22Rv1 (cell line): ENCODE results near the gene WWOX.

Experiments
- H3K27ac ChIP-seq: fragments of 450-650 bp; 2 replicates; pipeline ENCODE4 v1.5.1; 2017
- CTCF ChIP-seq: fragments of 450-650 bp; IDR thresholded peaks from 2 replicates; pipeline ENCODE4 v1.5.1; 2017; ENCODE audit warnings: mild to moderate bottlenecking
- ZFX ChIP-seq: fragments of 450-650 bp; IDR thresholded peaks from 2 replicates; pipeline ENCODE4 v1.6.1; 2017; ENCODE audit warnings: antibody characterized with exemption, borderline replicate concordance

The WWOX gene

DNA sequence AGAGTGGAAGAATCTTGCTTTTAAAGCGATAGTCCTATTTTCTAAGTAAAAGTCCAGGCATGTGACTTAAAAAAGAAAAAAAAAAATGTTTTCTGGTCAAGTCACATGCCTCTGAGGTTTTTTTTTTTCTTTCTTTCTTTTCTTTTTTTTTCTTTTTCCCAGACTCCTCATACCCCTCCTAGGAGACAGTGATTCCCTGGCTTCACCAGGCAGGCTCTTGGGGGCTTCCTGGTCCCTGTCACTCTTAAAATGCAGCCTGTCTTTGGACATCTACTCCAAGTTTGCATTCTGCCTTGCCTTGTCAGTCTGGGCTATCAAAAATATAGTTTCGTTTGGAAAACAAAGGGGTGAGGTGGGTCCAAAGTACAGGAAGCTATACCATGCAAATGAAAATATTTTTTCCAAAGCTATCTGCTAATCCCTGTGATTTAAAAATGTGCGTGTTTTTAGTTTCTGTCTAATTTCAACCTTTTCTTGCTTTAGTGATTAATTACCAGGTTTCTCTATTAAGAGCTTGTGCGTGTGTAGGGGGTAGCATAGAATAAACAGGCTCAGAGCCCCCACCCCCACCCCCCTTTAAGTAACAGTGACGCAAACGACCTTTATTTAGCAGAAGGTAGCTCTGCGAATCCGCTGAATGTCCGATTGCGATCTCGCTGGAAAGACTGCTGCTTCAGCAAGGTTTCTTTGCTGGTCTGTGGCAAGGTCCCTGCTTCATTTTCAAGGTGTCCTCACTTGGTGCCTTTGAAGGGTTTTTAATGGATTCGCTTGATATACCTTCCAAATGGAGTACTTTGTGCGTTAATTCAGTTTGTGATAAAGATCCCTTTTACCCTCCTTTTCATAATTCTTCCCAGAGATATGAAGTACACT lies 510.2 kb downstream of the WWOX start:
- no peak overlapping the region for H3K27ac ChIP-seq
- no peak for TF ChIP-seq ZFX
- no peak for TF ChIP-seq CTCF

- H3K27ac ChIP-seq = no peak overlapping the region
- TF ChIP-seq ZFX (no peak), CTCF (no peak)
Observed at GRCh38 chr16:78611318-78611717, 511.9 kb downstream of the WWOX start.

GRCh38 chr16:78619811-78620210 lies 520.4 kb downstream of the WWOX start:
- TF ChIP-seq CTCF (no peak), ZFX (no peak)
- H3K27ac ChIP-seq = no peak overlapping the region

GRCh38 chr16:78620291-78620690 lies 520.8 kb downstream of the WWOX start:
- TF ChIP-seq ZFX = no peak
- no peak for TF ChIP-seq CTCF
- H3K27ac ChIP-seq = no peak overlapping the region

GRCh38 chr16:78623796-78624195 lies 524.3 kb downstream of the WWOX start:
- H3K27ac ChIP-seq = no peak overlapping the region
- TF ChIP-seq ZFX = no peak
- TF ChIP-seq CTCF = no peak

DNA sequence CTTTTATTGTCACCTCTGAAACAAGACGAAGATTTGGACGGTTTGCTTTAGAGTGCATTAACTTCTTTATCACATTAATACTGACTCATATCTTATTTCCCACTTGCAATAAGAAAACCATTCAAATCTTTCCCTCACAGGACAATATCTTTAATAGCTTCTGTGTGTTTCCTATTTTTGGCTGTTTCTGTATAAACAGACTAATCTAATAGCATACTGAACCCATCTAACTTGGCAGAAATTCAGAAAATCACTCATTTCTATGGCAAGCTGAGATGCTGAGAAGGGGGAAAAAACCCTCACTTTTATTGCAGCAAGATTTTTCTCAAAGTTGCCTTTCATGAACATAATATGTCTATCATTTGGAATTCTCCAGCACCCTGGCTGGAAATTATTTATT lies 524.9 kb downstream of the WWOX start:
- H3K27ac ChIP-seq = no peak overlapping the region
- no peak for TF ChIP-seq CTCF
- TF ChIP-seq ZFX = no peak

DNA sequence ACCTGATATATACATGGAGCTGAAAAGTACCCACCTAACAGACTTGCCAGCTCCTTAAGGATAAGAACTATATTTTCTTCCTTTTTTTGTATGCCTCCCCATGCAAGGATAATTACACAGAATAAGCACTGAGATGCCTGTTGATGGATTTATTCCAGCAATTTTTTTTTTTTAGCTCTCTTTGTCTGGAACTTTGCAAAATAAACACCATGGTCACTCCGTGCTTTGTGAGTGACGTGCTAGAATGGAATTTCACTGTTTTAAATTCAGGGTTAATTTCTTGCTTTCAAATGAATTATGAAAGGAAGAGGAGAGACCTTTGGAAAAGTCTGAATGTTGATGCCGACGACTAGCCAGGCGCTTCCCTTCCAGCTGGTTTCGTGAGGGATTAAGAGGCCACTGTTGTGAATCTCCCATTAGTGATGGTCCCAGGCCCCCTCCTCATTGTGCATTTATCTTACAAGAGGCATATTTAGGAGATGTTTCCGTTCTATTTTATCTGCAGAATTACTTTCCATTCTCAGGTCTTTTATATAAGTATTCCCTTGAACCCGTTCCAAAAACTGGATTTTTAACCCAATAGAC lies 529.1 kb downstream of the WWOX start:
- no peak overlapping the region for H3K27ac ChIP-seq
- TF ChIP-seq ZFX = no peak
- TF ChIP-seq CTCF = no peak
